ENCODE data around the gene SERPINB3.
"Not testable (repeated sequence)": the region's sequence is repeated elsewhere in the genome, so short reads cannot be mapped to it uniquely, and the experiment has no call there.

SERPINB3 gene

DNA sequence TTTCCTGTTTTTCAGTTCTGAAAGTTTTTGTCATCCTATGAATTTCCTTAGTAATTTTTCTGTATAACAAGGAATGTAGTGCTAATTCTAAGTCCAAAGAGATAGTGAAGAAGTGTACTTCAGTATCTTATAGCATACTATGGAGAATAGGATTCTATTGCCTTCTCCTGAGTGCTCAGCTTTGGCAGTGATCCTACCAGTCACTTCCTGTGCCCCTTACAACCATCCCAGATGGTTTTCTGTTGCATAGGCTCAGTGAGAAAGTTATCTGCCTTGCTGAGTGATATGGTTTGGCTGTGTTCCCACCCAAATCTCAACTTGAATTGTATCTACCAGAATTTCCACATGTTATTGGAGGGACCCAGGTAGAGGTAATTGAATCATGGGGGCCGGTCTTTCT lies 17.0 kb downstream of the SERPINB3 start:
- DNase-seq = not testable (repeated sequence)

DNA sequence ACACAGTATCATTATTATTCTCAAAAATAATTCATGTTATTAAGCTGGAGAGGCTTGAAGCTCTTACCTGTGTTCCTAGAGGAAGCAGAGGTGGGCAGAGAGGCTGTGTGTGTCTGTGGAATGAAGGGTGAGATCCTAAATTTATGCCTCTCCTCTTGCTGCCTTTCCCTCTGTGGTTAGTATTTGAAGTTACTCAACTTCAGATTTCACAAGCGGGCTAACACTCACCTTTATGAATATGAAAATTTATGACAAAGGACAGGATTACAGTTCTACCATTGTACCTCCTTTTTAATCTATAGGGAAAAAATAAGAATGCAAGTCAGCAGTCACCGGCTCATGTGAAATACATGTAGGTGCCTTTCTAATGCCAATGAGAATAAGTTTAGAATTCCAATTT lies 17.6 kb downstream of the SERPINB3 start, which contains the start of gene SERPINB4:
TSS of gene SERPINB4 (minus strand) at position 115 of the 400 bp plus-strand sequence. CDS start 679 bp downstream, outside the sequence.
- not testable (repeated sequence) for DNase-seq

DNA sequence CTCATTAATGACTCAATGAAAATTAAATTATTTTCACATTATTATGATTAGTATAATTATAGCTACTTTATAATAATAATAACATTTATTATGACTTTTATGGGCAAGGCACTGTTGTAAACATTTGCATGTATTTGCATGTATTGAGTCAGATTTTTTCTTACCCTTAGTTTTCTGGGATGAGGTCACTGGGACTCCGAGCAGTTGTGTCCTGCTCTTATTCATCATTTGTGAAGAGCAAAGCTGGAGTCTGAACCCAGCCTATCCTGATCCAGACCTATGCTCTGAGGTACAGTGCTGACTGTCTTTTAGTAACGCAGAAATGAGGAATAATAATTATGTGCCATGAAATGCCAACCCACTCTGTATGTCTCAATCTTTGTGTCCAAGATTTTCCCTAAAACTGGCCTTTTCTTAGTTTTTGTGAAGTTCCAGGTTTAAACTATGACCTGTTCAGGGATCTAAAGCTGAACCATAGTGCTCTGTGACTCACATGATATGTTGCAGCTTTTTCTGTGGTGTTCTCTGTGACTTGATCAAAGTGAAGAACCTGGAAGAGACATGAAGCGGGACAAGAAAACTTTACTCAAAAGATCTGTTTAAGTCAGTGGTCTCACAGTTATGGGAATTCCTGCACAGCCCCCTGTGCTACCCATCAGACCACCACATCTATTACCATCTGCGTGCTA lies 18.9 kb downstream of the SERPINB3 start:
- DNase-seq = not testable (repeated sequence)

DNA sequence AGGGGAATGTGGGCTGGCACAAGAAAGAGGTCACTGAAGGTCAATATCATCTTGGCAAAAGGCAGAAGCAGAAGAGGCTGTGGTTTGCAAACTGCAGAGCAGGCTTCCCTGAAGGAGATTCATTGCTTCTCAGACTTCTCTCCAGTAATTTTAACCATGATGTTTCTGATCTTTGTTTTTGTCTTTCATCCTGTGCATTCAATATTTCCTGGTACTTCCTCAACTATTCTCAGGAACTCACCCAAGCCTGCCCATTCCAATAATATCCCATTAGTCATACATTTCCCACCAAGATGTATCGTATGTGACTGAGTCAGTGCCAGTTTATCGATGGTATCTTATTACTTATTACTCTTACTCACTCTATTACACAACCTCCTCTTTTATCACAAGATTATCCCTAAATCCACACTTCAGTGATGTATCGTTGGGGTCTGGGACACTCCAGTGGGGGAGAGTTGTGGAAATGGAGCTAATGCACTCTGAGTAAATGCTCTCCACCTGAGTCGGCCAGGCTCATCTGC lies 20.5 kb downstream of the SERPINB3 start:
- DNase-seq = not testable (repeated sequence)

DNA sequence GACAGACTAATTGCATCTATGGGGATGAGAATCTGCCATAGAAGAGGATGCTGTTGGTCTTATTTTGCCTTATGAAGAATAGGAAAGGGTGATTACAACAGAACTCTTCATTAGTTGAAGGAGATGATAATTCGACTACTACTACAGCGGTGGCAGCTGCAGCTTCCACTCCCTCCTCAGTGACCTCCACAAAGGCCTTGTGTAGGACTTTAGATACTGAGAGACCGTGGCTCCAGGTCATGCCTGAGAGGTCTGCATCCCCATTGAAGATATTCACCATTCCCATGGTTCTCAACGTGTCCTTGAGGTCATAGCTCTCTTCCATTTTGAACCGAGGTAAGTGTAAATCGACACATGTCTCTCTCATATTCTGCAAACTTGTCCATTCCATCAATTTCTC lies 24.0 kb downstream of the SERPINB3 start:
- no peak for DNase-seq

DNA sequence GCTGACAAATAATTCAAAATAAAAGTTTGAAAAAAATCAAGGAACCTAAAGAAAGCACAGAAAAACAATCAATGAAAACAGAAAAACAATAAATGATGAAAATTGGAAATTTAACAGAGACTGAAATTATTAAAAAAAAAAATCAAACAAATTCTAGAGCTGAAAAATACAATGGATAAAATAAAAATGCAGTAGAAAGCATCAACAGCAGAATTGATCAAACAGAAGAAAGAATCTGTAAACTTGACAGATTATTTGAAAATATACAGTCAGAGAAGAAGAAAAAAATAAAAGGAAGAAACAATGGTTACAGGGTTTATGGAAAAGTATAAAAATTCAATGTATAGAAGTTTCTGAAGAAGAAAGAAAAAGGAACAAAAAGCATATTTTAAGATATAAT lies 33.9 kb downstream of the SERPINB3 start:
- DNase-seq = no peak

DNA sequence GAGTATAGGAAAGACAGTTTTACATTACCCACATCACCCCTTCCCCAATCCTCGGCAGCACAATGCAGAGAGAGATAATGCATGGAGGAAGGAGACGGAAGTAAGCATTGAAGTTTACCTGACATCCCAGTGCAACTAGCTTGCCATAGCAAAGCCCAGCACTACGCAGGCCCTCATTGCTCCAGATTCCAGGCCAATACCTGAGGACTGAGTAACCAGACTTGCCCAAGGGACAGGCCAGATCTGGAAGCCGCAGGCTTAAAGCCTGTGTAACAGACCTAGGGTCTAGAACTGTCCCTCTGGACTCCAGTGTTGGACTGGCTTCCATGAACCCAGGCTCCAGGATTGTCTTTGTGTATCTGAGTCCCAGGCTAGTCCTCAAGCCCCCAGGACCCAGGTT lies 35.3 kb downstream of the SERPINB3 start:
- no peak for DNase-seq

DNA sequence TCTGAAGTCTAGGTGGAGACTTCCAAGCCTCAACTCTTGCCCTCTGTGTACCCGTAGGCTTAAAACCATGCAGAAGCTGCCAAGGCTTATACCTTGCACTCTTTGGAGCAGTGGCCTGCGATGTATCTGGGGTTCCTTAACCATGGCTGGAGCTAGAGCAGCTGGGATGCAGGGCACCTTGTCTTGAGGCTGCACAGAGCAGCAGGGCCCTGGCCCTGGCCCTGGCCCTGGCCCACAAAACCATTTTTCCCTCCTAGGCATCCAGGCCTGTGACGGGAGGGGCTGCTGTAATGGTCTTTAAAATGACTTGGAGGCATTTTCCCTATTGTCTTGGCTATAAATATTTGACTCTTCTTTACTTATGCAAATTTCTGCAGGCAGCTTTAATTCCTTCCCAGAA lies 36.8 kb downstream of the SERPINB3 start:
- no peak for DNase-seq

DNA sequence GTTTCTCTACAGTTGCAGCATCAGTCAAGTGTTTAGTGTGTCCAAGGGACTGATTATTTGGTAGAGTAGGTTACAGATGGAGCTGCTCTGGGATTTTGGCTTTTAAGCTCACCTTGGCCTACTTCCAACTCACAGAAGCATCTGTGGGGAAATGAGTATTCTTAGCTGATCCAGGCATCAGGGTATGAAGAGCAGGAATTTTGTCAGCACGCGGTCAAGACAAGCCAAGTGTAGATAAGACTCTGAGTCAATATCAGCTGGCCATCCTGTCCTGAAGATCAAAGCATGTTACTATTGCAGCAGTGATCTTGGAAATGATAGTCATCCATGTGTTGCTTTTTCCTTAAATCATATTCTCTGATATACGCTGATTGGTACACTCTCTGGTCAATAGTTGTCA lies 42.0 kb downstream of the SERPINB3 start:
- DNase-seq = no peak

DNA sequence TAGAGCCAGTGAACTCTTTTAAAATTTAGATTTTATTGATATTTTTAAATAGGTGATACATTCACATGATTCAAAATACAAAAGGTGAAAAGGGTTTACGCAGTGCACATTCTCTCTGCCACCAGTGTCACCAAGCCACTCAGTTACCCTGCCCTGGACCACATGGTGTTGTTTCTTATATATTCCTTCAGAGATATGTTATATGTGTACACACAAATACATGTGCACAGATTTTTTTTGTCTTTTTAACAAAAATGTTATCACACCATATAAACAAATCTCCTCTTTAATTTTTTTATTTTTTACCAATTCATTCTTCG lies 43.8 kb downstream of the SERPINB3 start:
- DNase-seq = no peak

DNA sequence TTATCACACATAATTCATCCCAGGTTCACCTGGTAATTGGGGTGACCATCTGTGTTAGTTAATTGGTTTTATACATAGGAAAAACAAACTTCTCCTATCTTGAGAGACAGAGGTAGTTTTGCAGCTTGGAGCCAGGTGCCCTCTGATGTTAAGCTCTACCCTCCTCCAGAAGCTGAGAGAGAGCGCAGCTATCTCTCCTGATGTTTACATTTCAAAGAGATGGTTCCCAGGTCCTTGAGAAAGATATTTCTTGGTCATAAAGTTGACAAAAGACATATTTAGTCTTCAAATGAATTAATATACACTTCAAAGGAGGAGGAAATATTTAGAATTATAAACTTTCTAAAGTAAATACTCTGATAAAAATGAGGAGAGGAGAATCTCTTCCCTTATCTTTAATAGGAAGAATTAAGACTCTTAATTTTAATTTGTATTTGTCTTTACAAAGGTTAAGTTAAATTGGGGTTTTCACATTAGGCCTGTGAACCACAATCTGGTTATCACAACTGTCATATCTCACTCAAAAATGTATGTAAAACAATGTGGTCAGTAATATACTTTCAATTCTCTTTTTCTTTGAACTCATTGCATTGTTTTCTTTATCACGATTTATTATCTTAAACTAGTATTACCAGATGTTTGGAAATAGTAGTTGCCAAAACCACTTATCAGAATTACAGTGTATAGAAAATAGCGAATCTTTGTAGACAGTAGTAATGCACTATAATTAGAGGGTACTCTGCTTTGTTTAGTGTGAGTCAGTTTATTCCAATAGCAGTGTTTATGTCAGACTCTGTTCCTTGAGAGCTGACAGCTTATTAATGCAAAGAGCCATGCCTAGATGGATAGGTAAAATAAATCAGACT lies 44.4 kb downstream of the SERPINB3 start:
- no peak for DNase-seq

DNA sequence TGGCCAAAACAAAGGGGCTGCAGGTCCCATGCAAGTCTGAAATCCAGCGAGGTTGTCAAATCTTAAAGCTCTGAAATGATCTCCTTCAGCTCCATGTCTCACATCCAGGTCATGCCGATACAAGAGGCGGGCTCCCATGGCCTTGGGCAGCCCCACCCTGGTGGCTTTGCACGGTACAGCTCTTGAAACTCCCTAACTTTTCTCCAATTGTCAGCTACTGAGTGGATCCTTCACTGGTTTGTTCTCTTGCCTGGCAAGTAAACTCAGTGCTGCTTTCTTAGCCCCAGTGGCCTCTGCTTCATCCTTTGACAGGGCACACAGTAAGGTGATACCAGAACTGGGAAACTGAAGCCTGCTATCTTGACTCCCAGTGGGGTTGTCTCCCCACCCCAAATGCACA lies 48.3 kb downstream of the SERPINB3 start:
- DNase-seq = no peak

DNA sequence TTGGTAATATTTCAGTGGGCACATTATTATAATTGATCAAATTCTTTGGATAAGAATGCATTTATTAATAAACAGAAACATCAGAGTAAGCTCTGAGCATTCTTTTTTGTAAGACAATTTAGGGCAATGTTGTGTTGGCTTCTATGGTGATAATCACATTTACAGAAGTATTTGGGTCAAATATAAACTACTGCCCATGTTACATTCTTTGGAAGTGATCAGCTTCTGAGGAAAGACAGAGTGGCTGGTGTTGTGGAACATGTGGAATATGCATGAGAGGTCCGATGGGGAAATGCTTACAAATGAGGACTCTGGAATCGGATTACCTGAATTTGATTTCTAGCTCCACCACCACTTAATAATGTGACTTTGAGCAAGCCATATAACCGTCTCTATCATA lies 55.2 kb downstream of the SERPINB3 start:
- no peak for DNase-seq

All from CD4-positive, alpha-beta T cell treated with Interleukin-15 for 1 hour (primary cell).